GM18870 (cell line): ENCODE results near the gene ANK2.
"Not testable (repeated sequence)": the region's sequence is repeated elsewhere in the genome, so short reads cannot be mapped to it uniquely, and the experiment has no call there.

Source experiments
- ATAC-seq: cut with Tn5 transposase; IDR thresholded peaks from one replicate; pipeline ENCODE4 v1.9.1; 2021; ENCODE audit warnings: moderate library complexity; ENCODE audit not compliant: unreplicated experiment

Gene ANK2

DNA sequence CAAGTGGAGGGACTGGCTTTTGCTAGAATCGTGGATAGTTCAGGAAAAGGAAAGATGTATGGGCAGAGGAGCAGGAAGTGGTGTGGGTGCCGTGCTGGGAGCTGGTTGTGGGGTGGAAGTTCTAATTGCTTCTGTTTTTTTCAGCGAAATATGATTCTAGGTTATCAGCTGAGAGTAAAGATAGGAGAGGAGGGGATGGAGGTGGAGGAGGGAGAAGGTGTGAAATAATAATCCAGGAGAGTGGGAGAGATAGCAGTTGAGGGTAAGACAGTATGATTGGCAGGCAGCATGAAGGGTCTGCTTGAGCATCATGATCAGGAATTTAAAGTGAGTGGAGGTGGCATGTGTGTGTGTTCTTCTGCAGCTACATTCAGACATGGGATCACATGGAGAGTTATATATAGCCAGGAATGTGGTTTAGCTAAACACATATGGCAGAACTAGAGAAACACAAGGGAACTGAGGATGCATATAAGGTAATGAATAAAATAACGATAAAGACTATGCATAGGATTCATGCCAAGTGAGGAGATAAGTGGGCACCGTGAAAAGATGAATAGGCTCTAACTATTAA, 133.7 kb downstream of the ANK2 start:
- no peak for ATAC-seq

- not testable (repeated sequence) for ATAC-seq
Measured at GRCh38 chr4:113186220-113186619, 136.8 kb downstream of the ANK2 start.

DNA sequence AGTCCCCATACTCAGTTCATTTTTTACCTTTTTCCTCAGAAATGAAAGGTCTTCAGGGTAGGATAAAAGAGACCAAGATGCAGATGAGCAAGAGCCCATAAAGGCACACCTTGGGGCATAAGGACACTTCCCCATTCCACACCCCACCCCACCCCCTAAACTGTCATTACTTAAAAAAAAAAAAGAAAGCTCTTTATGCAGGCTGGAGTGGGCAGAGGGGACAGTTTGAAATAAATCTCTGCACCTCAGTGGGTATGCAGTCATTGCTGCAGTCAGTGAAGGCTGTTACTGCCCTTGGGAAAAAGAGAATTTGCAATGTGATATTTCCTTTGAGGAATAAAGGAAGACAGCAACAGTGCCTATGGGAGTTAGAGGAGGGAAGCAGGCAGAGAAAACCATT, 137.5 kb downstream of the ANK2 start:
- ATAC-seq = no peak

DNA sequence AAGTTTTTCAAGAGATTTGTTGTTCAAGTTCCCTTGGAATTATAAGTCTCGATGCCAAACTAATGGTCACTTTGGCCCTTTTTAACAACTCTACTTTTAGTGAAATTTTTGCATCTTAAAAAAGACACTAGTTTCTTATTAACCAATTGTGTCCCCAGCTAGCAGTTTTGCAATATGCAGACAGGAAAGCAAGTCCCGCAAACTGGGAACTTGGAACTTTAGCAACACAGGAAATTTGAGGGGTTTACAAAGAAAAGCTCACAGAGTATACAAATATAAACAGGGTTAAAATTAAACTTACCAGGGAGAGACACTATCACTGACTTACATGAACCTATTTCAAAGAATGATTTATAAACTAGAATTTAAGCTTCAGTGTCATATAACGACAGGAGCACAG, 137.9 kb downstream of the ANK2 start:
- ATAC-seq = no peak

GRCh38 chr4:113189546-113189945, 140.1 kb downstream of the ANK2 start:
- no peak for ATAC-seq

- no peak for ATAC-seq
Measured at GRCh38 chr4:113209153-113209552, 159.7 kb downstream of the ANK2 start.

DNA sequence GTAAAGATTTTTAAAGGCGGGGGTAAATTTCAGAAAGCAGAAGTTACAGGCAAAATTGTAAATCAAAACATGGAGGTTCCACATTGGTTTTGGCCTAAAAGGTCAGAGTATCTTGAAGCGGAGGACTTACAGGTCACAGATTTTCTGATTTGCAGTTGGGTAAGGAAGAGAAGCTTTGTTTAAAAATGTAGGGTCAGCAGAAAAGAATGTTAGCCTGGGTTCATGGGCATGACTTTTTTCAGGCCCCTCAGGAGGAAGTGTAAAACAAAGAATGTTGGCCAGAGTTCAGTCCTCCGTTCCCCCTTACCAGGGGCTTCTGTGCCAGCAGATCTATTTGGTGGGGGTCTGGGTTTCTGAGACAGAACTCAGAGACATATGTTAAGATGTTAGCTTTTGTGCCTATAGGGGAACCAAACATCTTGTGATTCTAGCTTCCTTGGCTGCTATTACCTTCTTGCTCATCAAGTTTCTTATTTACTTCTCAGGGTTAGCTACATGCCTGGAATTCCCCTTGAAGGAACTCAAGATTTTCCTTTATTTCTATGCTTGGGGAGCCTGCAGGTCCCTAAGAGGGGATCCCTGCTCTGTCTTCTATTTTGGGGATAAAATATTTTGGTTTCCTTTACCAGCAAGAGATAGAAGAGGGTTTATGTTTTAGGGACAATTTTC, 160.3 kb downstream of the ANK2 start:
- ATAC-seq = no peak

- no peak for ATAC-seq
Measured at GRCh38 chr4:113212613-113213012, 163.2 kb downstream of the ANK2 start.

DNA sequence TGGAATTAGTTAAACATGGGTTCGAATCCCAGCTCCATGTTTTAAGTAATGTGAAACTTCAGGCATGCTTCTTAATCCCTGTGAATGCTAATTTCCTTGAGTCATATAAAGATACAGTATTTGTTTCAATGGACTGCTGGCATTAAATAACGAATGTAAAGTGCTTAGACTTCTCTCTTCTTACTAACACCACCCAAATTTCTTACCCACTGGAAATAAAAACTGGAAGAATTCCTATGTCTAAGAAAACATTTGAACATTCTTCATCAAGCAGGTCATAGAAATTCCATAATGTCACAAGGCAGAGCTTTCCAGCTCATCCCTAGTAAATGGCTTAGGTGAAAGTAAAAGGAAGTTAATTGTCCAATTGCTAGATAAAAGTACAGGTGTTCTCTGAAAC, 172.5 kb downstream of the ANK2 start:
- ATAC-seq = no peak

DNA sequence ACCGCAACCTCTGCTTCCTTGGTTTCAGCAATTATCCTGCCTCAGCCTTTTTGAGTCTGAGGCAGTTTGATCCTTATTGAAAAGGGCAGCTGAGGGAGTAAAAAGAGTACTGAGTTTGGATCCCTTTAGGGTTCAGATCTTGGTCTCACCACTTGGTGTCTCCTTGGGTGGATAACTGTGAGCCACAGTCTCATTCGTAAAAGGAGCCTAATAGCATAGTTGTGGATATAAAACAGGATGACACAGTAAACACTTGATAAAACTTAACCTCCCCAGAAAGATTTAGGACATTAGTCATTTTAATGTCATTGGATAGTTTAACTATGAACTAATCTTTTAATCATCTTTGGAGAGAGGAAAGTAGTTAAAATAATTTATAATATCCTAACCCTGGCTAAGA, 173.0 kb downstream of the ANK2 start:
- no peak for ATAC-seq

DNA sequence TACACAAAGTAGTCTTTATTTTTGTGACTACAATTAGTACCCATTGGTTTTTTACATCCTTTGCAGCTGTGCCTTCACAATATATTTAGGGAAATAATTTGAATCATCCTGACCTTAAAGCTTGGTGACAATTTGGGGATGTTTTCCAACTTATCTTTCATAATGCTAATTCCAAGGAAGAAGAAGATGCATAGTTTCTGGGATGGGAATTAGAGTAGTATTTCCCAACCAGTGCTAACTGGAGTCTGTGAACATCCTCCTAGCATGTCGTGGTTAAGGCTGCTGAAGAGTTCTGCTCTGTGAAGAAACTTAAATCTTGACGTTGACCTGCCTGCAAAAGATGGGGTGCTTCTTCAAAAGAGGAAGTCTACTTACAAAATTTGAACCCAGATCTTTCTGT, 173.5 kb downstream of the ANK2 start:
- ATAC-seq = no peak

DNA sequence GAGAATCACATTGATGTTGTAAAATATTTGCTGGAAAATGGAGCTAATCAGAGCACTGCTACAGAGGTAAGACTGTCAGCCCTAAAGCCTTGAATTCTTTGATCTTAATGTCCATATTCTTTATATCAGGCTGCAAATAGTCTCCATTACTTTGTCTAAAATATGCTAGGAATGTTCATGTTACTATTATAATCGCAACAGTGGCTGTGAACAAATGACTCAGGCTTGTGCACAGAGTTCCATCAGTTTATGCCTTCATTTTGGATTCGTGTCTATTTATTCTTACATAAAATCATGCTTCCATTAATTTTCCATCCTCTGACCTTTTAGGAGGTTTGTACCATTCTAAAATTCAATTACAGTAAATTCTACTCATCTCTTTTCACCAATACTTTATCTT, 182.7 kb downstream of the ANK2 start:
- no peak for ATAC-seq

- no peak for ATAC-seq
Measured at GRCh38 chr4:113236916-113237315, 187.5 kb downstream of the ANK2 start.

DNA sequence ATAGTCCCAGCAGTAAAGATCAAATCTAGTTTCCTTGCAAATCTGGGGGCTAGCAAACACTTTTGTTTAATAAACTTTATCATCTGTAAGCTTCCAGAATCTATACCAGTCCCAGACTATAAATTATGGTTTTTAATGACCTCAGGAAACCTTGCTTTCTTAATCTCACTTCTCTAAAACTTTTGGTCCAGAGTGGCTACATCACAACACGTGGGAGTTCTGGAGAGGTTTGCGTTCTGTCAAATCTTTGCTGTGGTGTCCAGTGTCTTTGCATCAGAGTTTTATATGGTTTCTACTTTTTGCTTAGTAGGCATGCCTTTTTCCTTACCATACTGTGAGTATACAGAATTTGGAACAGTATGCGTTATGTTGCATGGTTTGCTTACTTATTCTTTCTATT, 193.9 kb downstream of the ANK2 start:
- ATAC-seq = no peak

DNA sequence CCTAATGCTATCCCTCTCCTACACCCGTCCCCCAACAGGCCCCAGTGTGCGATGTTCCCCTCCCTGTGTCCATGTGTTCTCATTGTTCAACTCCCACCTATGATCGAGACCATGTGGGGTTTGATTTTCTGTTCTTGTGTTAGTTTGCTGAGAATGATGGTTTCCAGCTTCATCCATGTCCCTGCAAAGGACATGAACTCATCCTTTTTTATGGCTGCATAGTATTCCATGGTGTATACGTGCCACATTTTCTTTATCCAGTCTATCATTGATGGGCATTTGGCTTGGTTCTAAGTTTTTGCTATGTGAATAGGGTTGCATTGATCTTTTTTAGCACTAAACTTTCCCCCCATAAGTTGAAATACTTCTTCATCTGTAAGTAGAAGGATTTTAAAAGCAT, 195.3 kb downstream of the ANK2 start:
- not testable (repeated sequence) for ATAC-seq

GRCh38 chr4:113248320-113248719, 198.9 kb downstream of the ANK2 start:
- ATAC-seq = no peak

- no peak for ATAC-seq
Measured at GRCh38 chr4:113255628-113256027, 206.2 kb downstream of the ANK2 start.

DNA sequence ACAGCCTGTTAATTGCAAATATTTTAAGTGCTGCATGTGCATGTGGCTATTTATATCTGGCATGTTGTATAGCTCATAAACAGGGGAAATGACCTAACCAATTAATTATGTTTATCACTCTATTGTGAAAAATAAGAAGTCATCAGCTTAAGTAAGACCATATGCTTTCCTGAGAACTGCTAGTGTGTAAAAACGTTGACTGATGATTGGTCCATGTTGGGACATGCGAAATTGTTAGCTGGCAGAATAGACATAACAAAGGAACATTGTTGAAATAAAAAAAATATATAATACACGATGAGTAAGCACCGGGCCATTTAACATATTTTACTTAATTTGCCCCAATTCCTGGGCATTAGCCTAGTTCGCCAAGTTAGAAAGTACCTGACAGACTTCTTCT, 207.5 kb downstream of the ANK2 start:
- no peak for ATAC-seq

DNA sequence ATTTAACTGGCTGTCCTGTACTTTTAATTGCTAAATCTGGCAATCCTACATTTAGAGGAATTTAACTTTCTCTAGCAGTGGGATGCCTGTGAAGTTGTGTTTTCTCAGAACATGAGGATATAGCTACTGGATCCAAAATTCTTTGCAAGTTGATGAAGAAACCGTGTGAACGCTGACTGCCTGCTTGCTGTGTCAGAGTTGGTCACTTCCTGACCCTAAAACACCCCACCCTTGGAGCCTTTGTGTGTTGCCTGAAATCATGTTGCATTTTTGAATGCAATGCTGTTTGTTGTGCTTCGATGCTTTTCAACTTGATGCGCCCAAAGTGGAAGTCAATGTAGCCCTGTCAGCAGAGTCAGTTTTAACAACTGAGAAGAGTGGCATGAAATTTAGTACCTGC, 211.2 kb downstream of the ANK2 start:
- ATAC-seq = no peak

- ATAC-seq = no peak
Measured at GRCh38 chr4:113263274-113263673, 213.8 kb downstream of the ANK2 start.

DNA sequence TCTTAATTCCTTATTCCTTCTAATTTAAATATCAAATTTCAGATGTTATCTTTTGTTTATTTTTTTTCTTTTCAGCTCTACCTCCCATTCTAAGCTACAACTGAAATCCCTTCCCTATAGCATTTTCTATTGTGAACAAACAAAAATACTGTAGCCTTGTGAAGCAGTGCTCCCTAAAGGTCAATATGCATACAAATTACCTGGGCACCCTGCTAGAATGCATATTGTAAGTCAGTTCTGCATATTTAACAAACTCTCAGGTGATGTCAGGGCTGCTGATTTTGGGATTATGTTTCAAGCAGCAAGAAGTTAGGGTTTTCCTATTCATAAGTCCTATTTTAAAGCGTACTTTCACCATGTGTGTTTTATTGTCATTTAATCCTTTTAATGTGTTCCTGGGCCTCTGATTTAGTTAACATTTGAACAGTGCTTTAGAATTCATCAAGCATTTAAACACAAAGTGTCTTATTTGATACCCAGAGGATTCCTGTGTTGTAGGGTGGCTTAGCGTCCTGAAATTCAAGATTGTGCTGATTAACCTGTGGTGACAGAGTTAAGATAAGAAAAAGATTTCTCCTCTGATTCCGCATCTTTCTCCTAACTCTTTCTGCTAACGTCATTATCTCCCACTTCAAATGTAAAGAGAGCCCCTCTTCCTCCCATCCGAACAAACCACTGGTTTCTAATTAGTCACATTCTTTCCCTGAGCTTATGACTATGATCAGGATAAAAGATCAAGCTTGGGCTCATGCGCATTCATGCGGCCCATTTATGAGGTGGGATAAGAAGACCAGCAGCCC, 221.3 kb downstream of the ANK2 start:
- ATAC-seq = no peak

GRCh38 chr4:113272523-113272922, 223.1 kb downstream of the ANK2 start:
- ATAC-seq = peak; percentile 55
